ENCODE data around the gene USP43. TPM values are rescaled to one million over a fixed set of nuclear protein-coding genes. Genes with fewer than 3 reads are reported as not detected.

USP43 gene
- total RNA-seq, 5 donors from 2014 or later (not counting 1 experiment from before 2014, with no cell fraction given), result 0.16 to 0.35 (median 0.23) TPM

DNA sequence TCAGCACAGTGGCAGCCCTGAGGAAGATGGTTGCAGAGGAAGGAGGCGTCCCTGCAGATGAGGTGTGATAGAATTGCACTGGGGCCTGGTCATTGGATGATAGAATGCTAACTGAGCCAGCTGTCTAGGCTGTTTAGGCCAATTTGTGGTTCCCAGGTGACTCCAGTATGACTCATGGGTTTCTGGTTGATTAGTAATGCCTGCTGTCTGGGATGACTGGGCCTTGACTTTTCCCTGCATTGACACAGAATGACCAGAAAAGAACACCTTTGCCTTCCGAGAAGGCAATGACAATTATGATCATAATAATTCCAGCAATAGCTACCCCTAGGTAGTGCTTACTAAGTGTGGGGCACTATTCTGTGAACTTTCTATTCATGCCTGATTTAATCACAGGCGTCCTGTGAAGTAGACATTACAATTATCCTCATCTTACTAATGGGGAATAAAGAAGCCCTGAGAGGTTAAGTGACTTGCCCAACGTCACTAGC is 31.5 kb downstream of the USP43 start:
- peaks cover 2% of the 10 kb centered on the region in 2 experiments for H3K27me3 ChIP-seq (replicated peaks in 1 of 2; ENCODE audit: control insufficient read depth in 2 of 2, extremely low read depth in 1 of 2, insufficient read depth in 2 of 2, low read length in 1 of 2)
- no peaks in the 10 kb centered on the region for H3K4me1 ChIP-seq (ENCODE audit: control insufficient read depth in 1 of 2, extremely low read depth in 1 of 2, insufficient read depth in 2 of 2, low read length in 2 of 2)
- DNase-seq (no peak), ATAC-seq (replicated peaks in 1 of 4) (no peak)
- no peak overlapping the region for H3K27ac Mint-ChIP-seq
- ChIA-PET CTCF (no interaction called here), POLR2A (no interaction called here)
- peaks cover 6% of the 10 kb centered on the region for H3K36me3 Mint-ChIP-seq
- no peaks in the 10 kb centered on the region for H3K4me1 Mint-ChIP-seq
- no peaks in the 10 kb centered on the region for H3K9me3 ChIP-seq
- no peak overlapping the region for H3K4me3 ChIP-seq (ENCODE audit: control insufficient read depth in 1 of 2, extremely low read depth in 1 of 2, low read length in 1 of 2)
- H3K9me3 Mint-ChIP-seq, result peaks cover 5 to 11% (median 11%) of the 10 kb centered on the region in 3 donors
- H3K4me3 Mint-ChIP-seq, result no peak overlapping the region
- no peak overlapping the region for H3K27ac ChIP-seq (ENCODE audit: low read length)
- H3K36me3 ChIP-seq (ENCODE audit: control insufficient read depth in 2 of 2, extremely low read depth in 1 of 2, insufficient read depth in 1 of 2, low read length in 1 of 2), result no peaks in the 10 kb centered on the region
- WGBS (ENCODE audit: insufficient coverage), result 89% methylated on average over 1 of the region's 4 CpGs
- H3K27me3 Mint-ChIP-seq, result peaks cover 2 to 8% of the 10 kb centered on the region in 2 donors

DNA sequence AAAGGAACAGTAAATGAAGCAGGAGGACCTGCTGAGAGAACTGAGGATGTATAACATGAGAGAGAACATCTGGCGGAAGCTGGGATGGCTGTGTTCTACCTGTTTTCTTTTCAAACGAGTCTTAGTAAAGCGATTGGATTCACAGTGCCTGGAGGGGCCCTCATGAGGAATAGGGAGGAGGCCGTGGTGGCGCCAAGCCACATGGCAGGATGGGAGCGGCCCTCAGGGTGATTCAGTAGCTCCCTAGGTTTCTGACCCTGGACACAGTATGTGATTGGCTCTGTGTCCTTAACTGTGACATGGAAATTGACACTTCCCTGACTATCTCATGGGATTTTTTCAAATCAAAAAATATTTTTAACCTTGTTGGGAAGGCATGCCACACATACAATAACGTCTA is 32.1 kb downstream of the USP43 start:
- DNase-seq (no peak), ATAC-seq (replicated peaks in 1 of 4) (no peak)
- ChIA-PET POLR2A (no interaction called here), CTCF (no interaction called here)
- Histone ChIP-seq H3K27ac (ENCODE audit: low read length) (no peak overlapping the region), H3K36me3 (ENCODE audit: control insufficient read depth in 2 of 2, extremely low read depth in 1 of 2, insufficient read depth in 1 of 2, low read length in 1 of 2) (no peaks in the 10 kb centered on the region), H3K9me3 (no peaks in the 10 kb centered on the region), H3K27me3 (replicated peaks in 1 of 2; ENCODE audit: control insufficient read depth in 2 of 2, extremely low read depth in 1 of 2, insufficient read depth in 2 of 2, low read length in 1 of 2) (peaks cover 0 to 2% of the 10 kb centered on the region in 2 experiments), H3K4me3 (ENCODE audit: control insufficient read depth in 1 of 2, extremely low read depth in 1 of 2, low read length in 1 of 2) (no peak overlapping the region), H3K4me1 (ENCODE audit: control insufficient read depth in 1 of 2, extremely low read depth in 1 of 2, insufficient read depth in 2 of 2, low read length in 2 of 2) (no peaks in the 10 kb centered on the region)
- H3K9me3 Mint-ChIP-seq, result peaks cover 5 to 11% (median 11%) of the 10 kb centered on the region in 3 donors
- 81% methylated on average over 5 of the region's 7 CpGs for WGBS (ENCODE audit: insufficient coverage)
- no peak overlapping the region for H3K4me3 Mint-ChIP-seq
- H3K27ac Mint-ChIP-seq, result no peak overlapping the region
- H3K27me3 Mint-ChIP-seq, result peaks cover 2 to 8% of the 10 kb centered on the region in 2 donors
- H3K4me1 Mint-ChIP-seq, result no peaks in the 10 kb centered on the region
- H3K36me3 Mint-ChIP-seq, result peaks cover 6% of the 10 kb centered on the region

DNA sequence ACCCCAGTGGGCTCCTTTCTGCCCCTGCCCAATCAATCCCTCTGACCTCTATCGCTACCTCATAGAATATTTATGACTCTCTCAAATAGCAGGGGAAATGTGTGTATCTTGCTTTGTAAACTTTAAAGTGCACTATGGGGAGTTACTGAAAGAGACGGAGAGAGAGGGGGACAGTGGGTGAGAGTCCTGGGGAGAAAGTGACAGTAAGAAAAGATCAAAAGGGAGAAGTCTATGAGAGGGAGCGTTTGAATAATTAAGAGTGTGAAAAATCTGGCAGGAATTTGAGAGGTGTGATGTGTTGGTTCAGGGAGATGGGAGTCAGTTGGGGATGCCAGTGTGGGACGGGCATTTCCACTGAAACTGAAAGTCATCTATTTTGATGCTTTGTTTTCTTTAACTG is 32.6 kb downstream of the USP43 start:
- H3K4me3 ChIP-seq (ENCODE audit: control insufficient read depth in 1 of 2, extremely low read depth in 1 of 2, low read length in 1 of 2), result no peak overlapping the region
- ATAC-seq (replicated peaks in 1 of 4) (no peak), DNase-seq (no peak)
- peaks cover 2 to 8% of the 10 kb centered on the region in 2 donors for H3K27me3 Mint-ChIP-seq
- ChIA-PET CTCF (no interaction called here), POLR2A (no interaction called here)
- no peak overlapping the region for H3K27ac Mint-ChIP-seq
- H3K27ac ChIP-seq (ENCODE audit: low read length), result no peak overlapping the region
- no peak overlapping the region for H3K4me3 Mint-ChIP-seq
- peaks cover 5 to 11% (median 11%) of the 10 kb centered on the region in 3 donors for H3K9me3 Mint-ChIP-seq
- no peaks in the 10 kb centered on the region for H3K9me3 ChIP-seq
- 83% methylated on average over 2 of the region's 4 CpGs for WGBS (ENCODE audit: insufficient coverage)
- H3K4me1 ChIP-seq (ENCODE audit: control insufficient read depth in 1 of 2, extremely low read depth in 1 of 2, insufficient read depth in 2 of 2, low read length in 2 of 2), result no peaks in the 10 kb centered on the region
- H3K36me3 ChIP-seq (ENCODE audit: control insufficient read depth in 2 of 2, extremely low read depth in 1 of 2, insufficient read depth in 1 of 2, low read length in 1 of 2), result no peaks in the 10 kb centered on the region
- peaks cover 0 to 2% of the 10 kb centered on the region in 2 experiments for H3K27me3 ChIP-seq (replicated peaks in 1 of 2; ENCODE audit: control insufficient read depth in 2 of 2, extremely low read depth in 1 of 2, insufficient read depth in 2 of 2, low read length in 1 of 2)
- no peaks in the 10 kb centered on the region for H3K4me1 Mint-ChIP-seq
- peaks cover 6% of the 10 kb centered on the region for H3K36me3 Mint-ChIP-seq

DNA sequence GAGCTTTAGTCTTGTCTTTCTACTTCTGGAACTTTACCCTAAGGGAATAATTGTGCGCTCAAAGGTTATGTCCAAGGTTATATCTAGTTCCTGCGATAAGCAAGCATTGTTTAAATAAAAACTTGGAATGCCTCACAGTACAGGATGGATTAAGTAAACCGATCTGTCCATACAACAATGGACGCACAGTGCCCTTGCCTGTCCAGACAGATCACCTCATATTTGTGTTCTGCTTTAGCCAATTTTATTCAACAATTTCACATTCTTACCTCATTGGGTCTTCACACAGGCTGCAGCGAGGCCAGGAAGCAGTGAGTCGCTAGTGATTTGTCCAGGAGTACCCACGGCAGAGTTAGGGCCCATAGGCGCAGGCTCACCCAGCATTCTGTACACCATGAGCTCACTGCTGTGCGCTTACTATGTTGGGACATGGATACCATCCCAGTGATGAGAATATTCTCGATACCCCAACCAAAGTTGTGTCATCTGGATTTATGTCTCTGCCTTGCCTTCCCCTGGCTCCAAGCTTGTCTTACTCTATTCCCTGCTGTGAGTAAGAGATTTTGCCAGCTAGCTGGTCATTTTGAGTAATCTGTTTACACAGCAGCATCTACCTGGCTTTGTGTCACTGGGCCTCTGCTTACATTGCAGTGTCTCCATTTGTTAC is 39.8 kb downstream of the USP43 start:
- Mint-ChIP-seq H3K4me1 (no peaks in the 10 kb centered on the region), H3K4me3 (no peak overlapping the region), H3K36me3 (peaks cover 5% of the 10 kb centered on the region), H3K27me3 (peaks cover 0 to 2% of the 10 kb centered on the region in 2 donors), H3K9me3 (peaks cover 6 to 7% (median 7%) of the 10 kb centered on the region in 3 donors), H3K27ac (no peak overlapping the region)
- no peaks in the 10 kb centered on the region for H3K9me3 ChIP-seq
- ATAC-seq (replicated peaks in 1 of 4) (no peak), DNase-seq (no peak)
- no peak overlapping the region for H3K27ac ChIP-seq (ENCODE audit: low read length)
- no peaks in the 10 kb centered on the region for H3K4me1 ChIP-seq (ENCODE audit: control insufficient read depth in 1 of 2, extremely low read depth in 1 of 2, insufficient read depth in 2 of 2, low read length in 2 of 2)
- POLR2A ChIA-PET, result no interaction called here
- WGBS (ENCODE audit: insufficient coverage), result 84% methylated on average over 10 of the region's 10 CpGs
- no peaks in the 10 kb centered on the region for H3K36me3 ChIP-seq (ENCODE audit: control insufficient read depth in 2 of 2, extremely low read depth in 1 of 2, insufficient read depth in 1 of 2, low read length in 1 of 2)
- H3K27me3 ChIP-seq (replicated peaks in 1 of 2; ENCODE audit: control insufficient read depth in 2 of 2, extremely low read depth in 1 of 2, insufficient read depth in 2 of 2, low read length in 1 of 2), result no peaks in the 10 kb centered on the region
- no peak overlapping the region for H3K4me3 ChIP-seq (ENCODE audit: control insufficient read depth in 1 of 2, extremely low read depth in 1 of 2, low read length in 1 of 2)
- CTCF ChIA-PET, result no interaction called here

DNA sequence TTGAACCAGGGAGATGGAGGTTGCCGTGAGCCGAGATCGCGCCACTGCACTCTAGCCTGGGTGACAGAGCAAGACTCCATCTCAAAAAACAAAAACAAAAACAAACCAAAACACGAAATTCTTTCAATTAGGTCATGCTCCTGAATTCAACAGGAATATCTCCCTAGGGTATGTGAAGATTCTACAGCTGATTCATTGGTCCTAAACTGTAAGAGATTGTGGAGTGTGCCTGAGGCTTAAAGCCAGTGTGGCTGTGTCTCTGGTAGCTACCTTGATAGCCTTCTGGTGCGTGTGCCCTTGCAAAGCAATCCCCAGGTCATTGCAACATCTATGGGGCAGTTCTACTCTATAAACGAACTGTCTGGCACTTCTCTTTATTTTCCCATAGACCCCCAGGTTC is 48.4 kb downstream of the USP43 start:
- DNase-seq, result no peak
- Mint-ChIP-seq H3K9me3 (no peaks in the 10 kb centered on the region), H3K36me3 (no peaks in the 10 kb centered on the region), H3K27ac (no peak overlapping the region), H3K27me3 (peaks cover 3 to 7% of the 10 kb centered on the region in 2 donors), H3K4me3 (no peak overlapping the region), H3K4me1 (no peaks in the 10 kb centered on the region)
- Histone ChIP-seq H3K27me3 (replicated peaks in 1 of 2; ENCODE audit: control insufficient read depth in 2 of 2, extremely low read depth in 1 of 2, insufficient read depth in 2 of 2, low read length in 1 of 2) (peaks cover 0 to 2% of the 10 kb centered on the region in 2 experiments), H3K4me3 (ENCODE audit: control insufficient read depth in 1 of 2, extremely low read depth in 1 of 2, low read length in 1 of 2) (no peak overlapping the region), H3K9me3 (no peaks in the 10 kb centered on the region), H3K36me3 (ENCODE audit: control insufficient read depth in 2 of 2, extremely low read depth in 1 of 2, insufficient read depth in 1 of 2, low read length in 1 of 2) (no peaks in the 10 kb centered on the region), H3K4me1 (ENCODE audit: control insufficient read depth in 1 of 2, extremely low read depth in 1 of 2, insufficient read depth in 2 of 2, low read length in 2 of 2) (no peaks in the 10 kb centered on the region), H3K27ac (ENCODE audit: low read length) (no peak overlapping the region)
- no peak for ATAC-seq (replicated peaks in 1 of 4)
- 78% methylated on average over 2 of the region's 7 CpGs for WGBS (ENCODE audit: insufficient coverage)
- CTCF ChIA-PET, result no interaction called here
- POLR2A ChIA-PET, result no interaction called here

DNA sequence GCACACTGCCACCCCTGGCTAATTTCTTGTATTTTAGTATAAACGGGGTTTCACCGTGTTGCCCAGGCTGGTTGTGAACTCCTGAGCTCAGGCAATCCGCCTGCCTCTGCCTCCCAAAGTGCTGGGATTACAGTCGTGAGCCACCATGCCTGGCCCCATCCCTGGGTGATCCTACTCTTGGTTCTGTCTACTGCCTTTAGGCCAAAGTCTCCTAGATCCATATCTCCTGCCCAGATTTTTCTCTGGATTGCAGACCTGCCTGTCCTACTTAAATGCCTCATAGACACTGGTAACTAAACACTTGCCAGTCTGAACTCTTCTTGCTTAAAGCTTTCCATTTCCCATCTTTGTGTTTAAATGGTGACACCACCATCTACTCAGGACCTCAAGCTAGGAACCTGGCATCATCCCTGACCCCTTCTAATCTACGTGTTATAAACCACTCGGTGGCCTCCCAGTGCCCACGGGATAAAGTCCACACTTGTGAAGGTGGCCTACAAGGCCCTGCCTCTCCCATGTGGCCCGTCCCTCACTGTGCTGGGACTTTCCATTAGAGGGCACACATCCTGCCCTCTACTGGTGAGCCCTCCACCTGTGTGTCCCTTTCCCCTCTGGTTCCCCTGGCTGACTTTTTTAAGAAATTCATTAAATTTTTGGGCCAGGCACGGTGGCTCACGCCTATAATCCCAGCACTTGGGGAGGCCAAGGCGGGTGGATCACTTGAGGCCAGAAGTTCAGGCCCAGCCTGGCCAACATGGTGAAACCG is 51.1 kb downstream of the USP43 start:
- ChIA-PET POLR2A (no interaction called here), CTCF (no interaction called here)
- H3K36me3 Mint-ChIP-seq, result no peaks in the 10 kb centered on the region
- WGBS (ENCODE audit: insufficient coverage), result 84% methylated on average over 10 of the region's 12 CpGs
- H3K27me3 ChIP-seq (replicated peaks in 1 of 2; ENCODE audit: control insufficient read depth in 2 of 2, extremely low read depth in 1 of 2, insufficient read depth in 2 of 2, low read length in 1 of 2), result peaks cover 0 to 5% of the 10 kb centered on the region in 2 experiments
- peaks cover 2 to 7% of the 10 kb centered on the region in 2 donors for H3K27me3 Mint-ChIP-seq
- no peaks in the 10 kb centered on the region for H3K4me1 ChIP-seq (ENCODE audit: control insufficient read depth in 1 of 2, extremely low read depth in 1 of 2, insufficient read depth in 2 of 2, low read length in 2 of 2)
- H3K36me3 ChIP-seq (ENCODE audit: control insufficient read depth in 2 of 2, extremely low read depth in 1 of 2, insufficient read depth in 1 of 2, low read length in 1 of 2), result no peaks in the 10 kb centered on the region
- H3K4me1 Mint-ChIP-seq, result no peaks in the 10 kb centered on the region
- no peaks in the 10 kb centered on the region for H3K9me3 Mint-ChIP-seq
- H3K4me3 Mint-ChIP-seq, result no peak overlapping the region
- no peak for DNase-seq
- H3K27ac ChIP-seq (ENCODE audit: low read length), result no peak overlapping the region
- H3K4me3 ChIP-seq (ENCODE audit: control insufficient read depth in 1 of 2, extremely low read depth in 1 of 2, low read length in 1 of 2), result no peak overlapping the region
- no peak overlapping the region for H3K27ac Mint-ChIP-seq
- no peaks in the 10 kb centered on the region for H3K9me3 ChIP-seq
- ATAC-seq (replicated peaks in 1 of 4), result no peak

Data from T-cell (primary cell).